Measurements from ENCODE around the gene DZIP1L. TPM values are rescaled to one million over a fixed set of nuclear protein-coding genes. Genes with fewer than 3 reads are reported as not detected.

The DZIP1L gene
- total and polyA plus RNA-seq, 9 of the 15 experiments (the other 6 are each of a cell fraction or from before 2014, with no cell fraction given): 0.03 to 1.5 (median 0.48) TPM; not detected in 1

GRCh38 chr3:138060792-138061191 is 54.6 kb downstream of the DZIP1L start:
- peaks cover 0 to 4% of the 10 kb centered on the region in 2 experiments; a peak in 1 of 5 replicates for H3K27me3 ChIP-seq (ENCODE audit: control insufficient read depth in 2 of 2, insufficient read depth in 2 of 2, low read length in 2 of 2)
- no peak overlapping the region for H3K27ac ChIP-seq (ENCODE audit: extremely low read depth, low read depth, low read length)
- CTCF ChIA-PET (ENCODE audit: low intra/inter-chr PET ratio): no interaction called here
- H3K79me2 ChIP-seq (ENCODE audit: control insufficient read depth, insufficient read depth, low read length): no peaks in the 10 kb centered on the region
- H3K36me3 ChIP-seq (ENCODE audit: control insufficient read depth, insufficient read depth, low read length): no peaks in the 10 kb centered on the region
- intact Hi-C loops (cut with micrococcal nuclease) (loop anchor here (10.0 kb wide), 3 partner anchors 214 to 884 kb away; partner anchors contain the start of genes FOXL2, FOXL2NB and NME9), in situ Hi-C loops (cut with MboI) (loop anchor here (25.0 kb wide), 1 partner anchor 877 kb away; the partner anchor contains the start of genes FOXL2 and FOXL2NB)
- WGBS (ENCODE audit: insufficient coverage, low coverage, missing lambda C conversion rate): 0% methylated on average over 1 of the region's 2 CpGs
- H3K9me3 ChIP-seq (replicated peaks; ENCODE audit: control insufficient read depth, insufficient read depth, low read depth, low read length): no peaks in the 10 kb centered on the region
- H2AFZ ChIP-seq (ENCODE audit: low read depth, low read length): no peak overlapping the region
- TF ChIP-seq ZNF3 (CRISPR knock-in tag; IDR thresholded peaks at IDR 0.05): no peak
- TF ChIP-seq ILF3 (IDR thresholded peaks at IDR 0.05; ENCODE audit: borderline replicate concordance): no peak
- no peak for TF ChIP-seq ZNF239 (CRISPR knock-in tag; IDR thresholded peaks at IDR 0.05)
- no peak for TF ChIP-seq ZNF830 (CRISPR knock-in tag; IDR thresholded peaks at IDR 0.05)
- TF ChIP-seq, protein P1, sequence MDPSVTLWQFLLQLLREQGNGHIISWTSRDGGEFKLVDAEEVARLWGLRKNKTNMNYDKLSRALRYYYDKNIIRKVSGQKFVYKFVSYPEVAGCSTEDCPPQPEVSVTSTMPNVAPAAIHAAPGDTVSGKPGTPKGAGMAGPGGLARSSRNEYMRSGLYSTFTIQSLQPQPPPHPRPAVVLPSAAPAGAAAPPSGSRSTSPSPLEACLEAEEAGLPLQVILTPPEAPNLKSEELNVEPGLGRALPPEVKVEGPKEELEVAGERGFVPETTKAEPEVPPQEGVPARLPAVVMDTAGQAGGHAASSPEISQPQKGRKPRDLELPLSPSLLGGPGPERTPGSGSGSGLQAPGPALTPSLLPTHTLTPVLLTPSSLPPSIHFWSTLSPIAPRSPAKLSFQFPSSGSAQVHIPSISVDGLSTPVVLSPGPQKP (CRISPR knock-in tag; IDR thresholded peaks at IDR 0.05): no peak
- TF ChIP-seq, protein P2, sequence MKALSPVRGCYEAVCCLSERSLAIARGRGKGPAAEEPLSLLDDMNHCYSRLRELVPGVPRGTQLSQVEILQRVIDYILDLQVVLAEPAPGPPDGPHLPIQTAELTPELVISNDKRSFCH (CRISPR knock-in tag; IDR thresholded peaks at IDR 0.05): no peak
- TF ChIP-seq, protein P2 (tag; IDR thresholded peaks at IDR 0.05): no peak
- TF ChIP-seq PHB2 (IDR thresholded peaks at IDR 0.05; ENCODE audit: low read depth): no peak
- TF ChIP-seq, protein P3, sequence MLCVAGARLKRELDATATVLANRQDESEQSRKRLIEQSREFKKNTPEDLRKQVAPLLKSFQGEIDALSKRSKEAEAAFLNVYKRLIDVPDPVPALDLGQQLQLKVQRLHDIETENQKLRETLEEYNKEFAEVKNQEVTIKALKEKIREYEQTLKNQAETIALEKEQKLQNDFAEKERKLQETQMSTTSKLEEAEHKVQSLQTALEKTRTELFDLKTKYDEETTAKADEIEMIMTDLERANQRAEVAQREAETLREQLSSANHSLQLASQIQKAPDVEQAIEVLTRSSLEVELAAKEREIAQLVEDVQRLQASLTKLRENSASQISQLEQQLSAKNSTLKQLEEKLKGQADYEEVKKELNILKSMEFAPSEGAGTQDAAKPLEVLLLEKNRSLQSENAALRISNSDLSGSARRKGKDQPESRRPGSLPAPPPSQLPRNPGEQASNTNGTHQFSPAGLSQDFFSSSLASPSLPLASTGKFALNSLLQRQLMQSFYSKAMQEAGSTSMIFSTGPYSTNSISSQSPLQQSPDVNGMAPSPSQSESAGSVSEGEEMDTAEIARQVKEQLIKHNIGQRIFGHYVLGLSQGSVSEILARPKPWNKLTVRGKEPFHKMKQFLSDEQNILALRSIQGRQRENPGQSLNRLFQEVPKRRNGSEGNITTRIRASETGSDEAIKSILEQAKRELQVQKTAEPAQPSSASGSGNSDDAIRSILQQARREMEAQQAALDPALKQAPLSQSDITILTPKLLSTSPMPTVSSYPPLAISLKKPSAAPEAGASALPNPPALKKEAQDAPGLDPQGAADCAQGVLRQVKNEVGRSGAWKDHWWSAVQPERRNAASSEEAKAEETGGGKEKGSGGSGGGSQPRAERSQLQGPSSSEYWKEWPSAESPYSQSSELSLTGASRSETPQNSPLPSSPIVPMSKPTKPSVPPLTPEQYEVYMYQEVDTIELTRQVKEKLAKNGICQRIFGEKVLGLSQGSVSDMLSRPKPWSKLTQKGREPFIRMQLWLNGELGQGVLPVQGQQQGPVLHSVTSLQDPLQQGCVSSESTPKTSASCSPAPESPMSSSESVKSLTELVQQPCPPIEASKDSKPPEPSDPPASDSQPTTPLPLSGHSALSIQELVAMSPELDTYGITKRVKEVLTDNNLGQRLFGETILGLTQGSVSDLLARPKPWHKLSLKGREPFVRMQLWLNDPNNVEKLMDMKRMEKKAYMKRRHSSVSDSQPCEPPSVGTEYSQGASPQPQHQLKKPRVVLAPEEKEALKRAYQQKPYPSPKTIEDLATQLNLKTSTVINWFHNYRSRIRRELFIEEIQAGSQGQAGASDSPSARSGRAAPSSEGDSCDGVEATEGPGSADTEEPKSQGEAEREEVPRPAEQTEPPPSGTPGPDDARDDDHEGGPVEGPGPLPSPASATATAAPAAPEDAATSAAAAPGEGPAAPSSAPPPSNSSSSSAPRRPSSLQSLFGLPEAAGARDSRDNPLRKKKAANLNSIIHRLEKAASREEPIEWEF (CRISPR knock-in tag; IDR thresholded peaks at IDR 0.05): no peak
- H3K9ac ChIP-seq (ENCODE audit: insufficient read depth in 1 of 2, low read depth in 2 of 2, low read length in 2 of 2): no peak overlapping the region
- H3K9me1 ChIP-seq (ENCODE audit: control insufficient read depth, insufficient read depth, low read length): no peaks in the 10 kb centered on the region
- no peak for DNase-seq (ENCODE audit: extremely low read depth in 1 of 4, low spot score in 3 of 4)
- no peak for ATAC-seq
- FAIRE-seq: no peak
- no peak overlapping the region for H3K4me3 ChIP-seq
- POLR2A ChIA-PET: no interaction called here
- no peaks in the 10 kb centered on the region for H3K4me1 ChIP-seq (replicated peaks in 1 of 2; ENCODE audit: control insufficient read depth in 2 of 2, insufficient read depth in 2 of 2, low read length in 2 of 2)
- no TSS peak for BruUV-seq (replicated peaks)
- H3K4me2 ChIP-seq (ENCODE audit: insufficient read depth, low read length): no peak overlapping the region
- H4K20me1 ChIP-seq (replicated peaks; ENCODE audit: control insufficient read depth, insufficient read depth, low read length): no peaks in the 10 kb centered on the region

Data from K562 (cell line).